Duodenal mucosa (tissue), 2 donors: ENCODE measurements around the gene DCLK2.

Source experiments
- H3K27ac ChIP-seq: one replicate; pipeline ENCODE4 v1.7.0; 2013; ENCODE audit warnings: low read depth, low read length
- H3K27me3 ChIP-seq, 2 donors: one replicate each; pipeline ENCODE4 v1.7.0; 2013; ENCODE audit warnings: low read length in 2 of 2, control low read depth in 1 of 2; ENCODE audit not compliant: insufficient read depth in 2 of 2, control insufficient read depth in 1 of 2
- H3K36me3 ChIP-seq, 2 donors: one replicate each; pipeline ENCODE4 v1.7.0; 2013; ENCODE audit warnings: low read length in 2 of 2, control low read depth in 1 of 2; ENCODE audit not compliant: insufficient read depth in 2 of 2, control insufficient read depth in 1 of 2
- H3K4me1 ChIP-seq, 2 donors: one replicate each; pipeline ENCODE4 v1.7.0; 2013; ENCODE audit warnings: low read length in 2 of 2, control low read depth in 1 of 2; ENCODE audit not compliant: insufficient read depth in 2 of 2, control insufficient read depth in 1 of 2
- H3K4me3 ChIP-seq, 2 donors: one replicate each; pipeline ENCODE4 v1.7.0; 2013; ENCODE audit warnings: low read length in 2 of 2, low read depth in 1 of 2
- H3K9ac ChIP-seq, 2 donors: one replicate each; pipeline ENCODE4 v1.7.0; 2013; ENCODE audit warnings: low read length in 2 of 2, low read depth in 1 of 2
- H3K9me3 ChIP-seq, 2 donors: one replicate each; pipeline ENCODE4 v1.7.0; 2013; ENCODE audit warnings: low read length in 2 of 2, control low read depth in 1 of 2; ENCODE audit not compliant: control insufficient read depth in 1 of 2

The DCLK2 gene

DNA sequence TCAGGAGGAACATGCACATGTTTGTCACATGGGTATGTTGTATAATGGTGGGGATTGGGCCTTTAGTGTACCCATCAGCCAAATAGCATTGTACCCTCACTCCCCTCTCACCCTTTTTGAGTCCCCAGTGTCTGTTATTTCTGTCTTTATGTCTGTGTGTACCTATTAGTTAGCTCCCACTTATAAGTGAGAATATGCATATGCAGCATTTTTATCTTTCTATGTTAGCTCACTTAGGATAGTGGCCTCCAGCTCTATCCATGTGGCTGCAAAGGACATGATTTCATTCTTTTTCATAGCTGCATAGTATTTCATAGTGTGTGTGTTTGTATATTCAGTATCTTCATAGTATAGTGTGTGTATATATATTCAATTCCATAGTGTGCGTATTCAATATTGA is 64.6 kb downstream of the DCLK2 start:
- Histone ChIP-seq H3K27me3 (no peaks in the 10 kb centered on the region), H3K36me3 (no peaks in the 10 kb centered on the region), H3K9ac (no peak overlapping the region), H3K4me1 (no peaks in the 10 kb centered on the region), H3K27ac (no peak overlapping the region), H3K9me3 (no peaks in the 10 kb centered on the region), H3K4me3 (no peak overlapping the region)

DNA sequence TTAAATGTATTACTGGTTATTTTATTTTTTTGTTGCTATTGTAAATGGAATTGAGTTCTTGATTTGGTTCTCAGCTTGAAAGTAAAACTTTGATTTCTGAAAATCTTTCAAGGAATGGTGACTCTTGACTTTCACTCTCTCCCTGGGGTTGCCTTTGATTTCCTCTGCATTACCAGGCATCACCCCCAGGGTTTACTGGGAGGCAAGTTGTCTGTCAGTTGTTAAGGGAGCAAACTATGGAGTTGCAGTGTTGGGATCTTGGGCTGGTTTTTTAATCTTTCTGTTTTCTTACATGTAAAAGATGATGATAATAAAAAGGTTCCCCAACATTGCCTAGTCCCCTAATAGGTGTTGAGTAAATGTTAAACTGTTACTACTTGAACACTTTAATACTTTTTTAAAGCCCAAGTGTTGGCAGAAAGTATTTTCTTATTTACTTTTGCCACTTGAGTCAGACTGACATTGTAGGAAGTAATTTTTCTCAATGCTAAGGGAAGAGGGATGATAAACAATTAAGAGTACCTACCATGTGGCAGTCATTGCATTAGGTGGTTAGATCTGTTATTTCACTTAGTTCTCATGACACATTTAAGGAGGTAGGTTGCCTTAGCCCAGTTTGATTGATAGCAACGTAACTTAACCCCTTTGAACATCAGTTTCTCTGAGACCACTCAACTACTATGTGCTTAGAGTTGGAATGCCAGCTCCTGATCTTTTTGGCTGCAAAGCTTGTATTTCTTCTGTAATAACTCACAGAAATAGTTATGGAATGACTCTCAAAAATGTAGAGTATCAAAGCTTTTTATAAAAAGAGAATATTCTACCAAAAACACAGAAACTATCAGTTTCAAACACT is 67.1 kb downstream of the DCLK2 start:
- Histone ChIP-seq H3K4me3 (no peak overlapping the region), H3K9ac (no peak overlapping the region), H3K9me3 (no peaks in the 10 kb centered on the region), H3K27ac (no peak overlapping the region), H3K27me3 (no peaks in the 10 kb centered on the region), H3K36me3 (no peaks in the 10 kb centered on the region), H3K4me1 (no peaks in the 10 kb centered on the region)

DNA sequence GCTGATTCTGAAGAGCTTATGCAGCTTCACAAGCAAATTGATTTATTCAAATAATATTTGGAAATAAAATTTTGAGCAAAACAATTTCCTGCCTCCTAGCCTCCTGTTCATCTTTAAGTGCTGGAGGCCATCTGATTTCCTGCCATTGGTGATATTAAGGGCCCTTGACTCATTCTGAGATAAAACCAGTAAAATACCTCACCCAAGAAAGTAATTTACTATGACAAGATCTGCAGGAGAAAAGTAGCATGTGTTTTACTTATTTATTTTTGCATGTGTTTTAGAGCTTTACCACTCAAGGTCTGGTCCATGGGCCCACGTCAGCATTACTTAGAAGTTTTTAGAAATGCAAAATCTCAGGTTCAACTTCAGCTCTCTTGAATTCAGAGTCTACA is 67.7 kb downstream of the DCLK2 start:
- H3K27me3 ChIP-seq = no peaks in the 10 kb centered on the region
- H3K9ac ChIP-seq = no peak overlapping the region
- H3K27ac ChIP-seq = no peak overlapping the region
- H3K36me3 ChIP-seq = no peaks in the 10 kb centered on the region
- H3K9me3 ChIP-seq = no peaks in the 10 kb centered on the region
- no peaks in the 10 kb centered on the region for H3K4me1 ChIP-seq
- no peak overlapping the region for H3K4me3 ChIP-seq

DNA sequence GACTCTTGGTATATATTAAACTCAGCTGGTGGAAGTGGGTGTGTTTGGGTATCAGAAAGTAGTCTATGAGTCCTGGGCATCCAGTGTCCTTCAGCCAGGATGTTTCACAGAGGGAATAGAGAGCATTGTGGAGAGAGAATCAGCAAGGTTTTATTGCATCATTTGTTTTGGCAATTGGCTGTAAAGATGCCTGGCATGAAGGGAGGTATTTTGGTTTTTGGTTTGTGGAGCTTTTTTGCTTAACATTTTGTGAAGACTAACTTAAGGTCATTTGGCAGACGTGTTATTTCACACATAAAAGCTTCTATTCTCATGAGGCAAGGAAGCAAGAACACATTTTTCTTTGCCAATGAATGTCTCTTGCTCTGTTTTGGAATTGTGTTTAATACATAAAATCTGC is 71.1 kb downstream of the DCLK2 start:
- Histone ChIP-seq H3K9ac (no peak overlapping the region), H3K4me3 (no peak overlapping the region), H3K27ac (no peak overlapping the region), H3K9me3 (no peaks in the 10 kb centered on the region), H3K27me3 (no peaks in the 10 kb centered on the region), H3K36me3 (no peaks in the 10 kb centered on the region), H3K4me1 (no peaks in the 10 kb centered on the region)

DNA sequence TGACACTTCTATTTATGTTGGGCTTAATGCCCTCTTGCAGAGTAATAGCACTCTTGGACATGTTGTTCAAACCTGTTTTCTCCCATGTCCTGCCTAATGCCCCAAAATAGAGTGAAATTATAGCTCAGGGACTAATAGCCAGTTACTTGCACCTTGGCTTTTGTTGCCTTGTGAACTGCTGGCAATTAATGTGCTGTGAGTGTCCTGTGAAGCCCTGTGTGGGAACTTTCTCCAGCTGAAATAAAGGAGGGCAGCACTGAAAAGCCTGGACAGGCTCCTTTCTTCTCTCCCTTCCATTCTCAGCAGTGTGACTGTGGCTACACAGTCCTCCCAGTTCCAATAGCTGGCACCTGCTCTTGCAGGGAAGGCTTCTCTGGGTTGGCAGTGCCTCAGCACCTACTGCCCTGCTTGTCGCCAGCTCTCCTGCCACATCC is 72.4 kb downstream of the DCLK2 start:
- Histone ChIP-seq H3K27ac (no peak overlapping the region), H3K9me3 (no peaks in the 10 kb centered on the region), H3K4me3 (no peak overlapping the region), H3K36me3 (no peaks in the 10 kb centered on the region), H3K9ac (no peak overlapping the region), H3K4me1 (no peaks in the 10 kb centered on the region), H3K27me3 (no peaks in the 10 kb centered on the region)

DNA sequence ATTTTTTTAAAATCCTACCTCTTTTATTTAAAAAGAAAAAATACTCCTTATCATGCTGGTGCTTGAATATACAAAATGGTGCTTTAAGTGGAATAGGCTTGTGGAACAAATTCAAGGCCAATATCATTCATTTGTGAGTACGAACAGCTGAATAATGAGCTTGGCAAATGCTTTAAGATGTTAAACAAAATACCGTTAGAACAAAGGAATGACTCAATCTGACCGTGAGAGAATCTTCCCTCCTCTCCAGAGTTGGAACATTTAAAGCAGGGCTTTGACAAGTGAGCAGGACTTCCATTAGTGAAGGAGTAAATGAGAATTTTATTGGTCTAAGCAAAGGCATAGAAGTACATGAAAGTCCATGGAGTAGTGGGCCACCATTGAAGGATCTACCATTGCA is 74.5 kb downstream of the DCLK2 start:
- no peak overlapping the region for H3K9ac ChIP-seq
- no peak overlapping the region for H3K27ac ChIP-seq
- H3K27me3 ChIP-seq = no peaks in the 10 kb centered on the region
- no peaks in the 10 kb centered on the region for H3K36me3 ChIP-seq
- H3K4me1 ChIP-seq = no peaks in the 10 kb centered on the region
- H3K4me3 ChIP-seq = no peak overlapping the region
- no peaks in the 10 kb centered on the region for H3K9me3 ChIP-seq

DNA sequence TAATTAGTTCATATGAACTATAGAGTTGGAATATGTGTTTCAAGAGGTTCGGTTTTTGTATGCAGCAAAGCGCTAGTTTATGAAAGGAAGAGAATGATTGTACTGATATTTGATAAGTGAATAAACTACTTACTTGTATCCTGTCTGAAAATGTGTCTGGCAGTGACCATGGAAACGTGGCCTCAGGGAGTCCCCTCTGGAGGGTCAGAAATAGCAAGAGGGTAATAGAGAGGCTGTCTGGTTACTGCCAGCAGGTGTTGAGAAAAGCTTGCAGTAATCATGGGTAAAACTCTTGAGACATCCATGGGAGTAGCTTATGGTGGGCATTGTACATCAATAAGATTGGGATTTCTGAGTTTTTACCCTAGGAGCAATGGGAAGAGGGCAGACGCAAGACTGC is 77.1 kb downstream of the DCLK2 start:
- Histone ChIP-seq H3K36me3 (no peaks in the 10 kb centered on the region), H3K9me3 (no peaks in the 10 kb centered on the region), H3K4me3 (no peak overlapping the region), H3K27me3 (no peaks in the 10 kb centered on the region), H3K27ac (no peak overlapping the region), H3K9ac (no peak overlapping the region), H3K4me1 (no peaks in the 10 kb centered on the region)

DNA sequence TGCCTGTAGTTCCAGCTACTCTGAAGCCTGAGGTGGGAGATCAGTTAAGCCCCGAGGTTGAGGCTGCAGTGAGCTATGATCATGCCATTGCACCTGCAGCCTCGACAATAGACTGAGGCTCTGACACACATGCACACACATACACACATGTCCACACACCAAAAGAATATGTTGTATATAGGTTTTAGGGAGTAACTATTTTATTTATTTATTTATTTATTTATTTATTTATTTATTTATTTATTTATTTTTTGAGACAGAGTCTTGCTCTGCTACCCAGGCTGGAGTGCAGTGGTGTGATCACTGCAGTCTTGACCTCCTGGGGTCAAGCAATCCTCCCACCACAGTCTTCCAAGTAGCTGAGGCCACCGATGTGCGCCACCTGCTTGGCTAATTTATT is 78.3 kb downstream of the DCLK2 start:
- H3K27me3 ChIP-seq = no peaks in the 10 kb centered on the region
- H3K27ac ChIP-seq = no peak overlapping the region
- H3K9ac ChIP-seq = no peak overlapping the region
- no peak overlapping the region for H3K4me3 ChIP-seq
- H3K9me3 ChIP-seq = no peaks in the 10 kb centered on the region
- H3K36me3 ChIP-seq = no peaks in the 10 kb centered on the region
- H3K4me1 ChIP-seq = no peaks in the 10 kb centered on the region

DNA sequence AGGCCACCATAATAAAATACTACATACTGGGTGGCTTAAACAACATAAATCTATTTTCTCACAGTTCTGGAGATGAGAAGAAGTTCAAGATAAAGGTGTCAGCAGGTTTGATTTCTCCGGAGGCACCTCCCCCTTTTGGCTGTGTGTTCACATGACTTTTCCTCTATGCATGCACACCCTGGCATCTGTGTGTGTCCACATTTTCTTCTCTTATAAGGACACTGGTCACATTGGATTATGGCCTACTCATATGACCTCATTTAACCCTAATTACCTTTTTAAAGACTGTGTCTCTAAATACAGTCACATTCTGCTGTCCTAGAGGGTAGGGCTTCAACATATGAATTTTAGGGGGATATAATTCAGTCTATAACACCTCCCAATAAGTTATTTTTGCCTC is 79.8 kb downstream of the DCLK2 start:
- H3K27ac ChIP-seq = no peak overlapping the region
- no peaks in the 10 kb centered on the region for H3K36me3 ChIP-seq
- no peaks in the 10 kb centered on the region for H3K27me3 ChIP-seq
- H3K9me3 ChIP-seq = no peaks in the 10 kb centered on the region
- H3K4me1 ChIP-seq = no peaks in the 10 kb centered on the region
- no peak overlapping the region for H3K9ac ChIP-seq
- no peak overlapping the region for H3K4me3 ChIP-seq

DNA sequence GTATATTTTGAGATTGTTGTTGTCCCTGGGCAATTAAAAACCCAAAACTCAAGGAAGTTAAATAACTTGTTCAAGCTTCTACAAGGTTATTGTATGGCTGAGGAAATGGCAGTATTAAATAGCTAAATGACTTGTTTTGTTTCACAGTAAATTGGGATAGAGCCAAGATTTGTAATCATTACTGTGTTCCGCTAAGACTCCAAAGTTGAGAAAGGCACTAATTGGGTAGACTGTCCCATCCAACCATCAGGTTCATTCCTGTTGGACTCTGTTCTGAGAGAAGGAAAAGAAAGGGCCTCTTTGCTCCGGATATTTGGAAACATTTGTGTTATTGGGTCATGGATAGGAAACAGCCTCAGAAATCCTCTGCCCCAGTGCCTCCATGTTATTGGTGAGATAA is 82.2 kb downstream of the DCLK2 start:
- no peak overlapping the region for H3K4me3 ChIP-seq
- H3K27ac ChIP-seq = no peak overlapping the region
- H3K27me3 ChIP-seq = no peaks in the 10 kb centered on the region
- no peaks in the 10 kb centered on the region for H3K9me3 ChIP-seq
- H3K4me1 ChIP-seq = no peaks in the 10 kb centered on the region
- H3K36me3 ChIP-seq = no peaks in the 10 kb centered on the region
- H3K9ac ChIP-seq = no peak overlapping the region
